K562 (cell line): ENCODE measurements around the gene MMP7. TPM values are rescaled to one million over a fixed set of nuclear protein-coding genes. Genes with fewer than 3 reads are reported as not detected.

Experiments used
- ATAC-seq: fragments of 200-7000 bp; cut with Tn5 transposase; 3 replicates; pipeline ENCODE4 v1.9.1; 2020; ENCODE audit warnings: moderate library complexity
- BruUV-seq: library from RNA; stranded (reverse); fragments of 400-500 nt; replicated peaks from 2 replicates; lab custom pipeline; 2021; lab: Mats Ljungman, UMichigan
- CTCF ChIA-PET: fragments of 300-600 bp; formaldehyde crosslinking; extraction: SDS; loops from one replicate; lab custom pipeline; 2021; ENCODE audit warnings: low intra/inter-chr PET ratio; lab: Yijun Ruan, JAX
- POLR2A ChIA-PET: fragments of 300-600, 350-650 bp; sonication (Branson Sonifier 250); formaldehyde crosslinking; extraction: SDS; loops from one replicate; lab custom pipeline; 2021; ENCODE audit warnings: antibody characterized with exemption, inconsistent platforms; lab: Yijun Ruan, JAX
- DNase-seq, 4 experiments: peaks; one replicate each; pipeline versions ENCODE4 v3.0.0 to v3.0.0-alpha.2; 2011 to 2018; ENCODE audit warnings: low spot score in 3 of 4, mixed read lengths in 3 of 4; ENCODE audit errors: extremely low read depth in 1 of 4
- FAIRE-seq: peaks from 2 replicates; lab custom pipeline; 2011; peaks lifted over from hg19 to GRCh38; lab: Jason Lieb, UNC
- H2AFZ ChIP-seq: 2 replicates; pipeline ENCODE4 v1.6.0; 2011; ENCODE audit warnings: low read depth, low read length, control low read depth, inconsistent platforms
- H3K27ac ChIP-seq: fragments of 200-600 bp; 3 replicates; pipeline ENCODE4 v1.8.0; 2011; ENCODE audit warnings: low read depth, mild to moderate bottlenecking, control low read depth, inconsistent platforms, low read length, moderate library complexity, mixed read lengths; ENCODE audit errors: extremely low read depth
- H3K27me3 ChIP-seq, 2 experiments: fragments of 300-600 bp in 1 of 2; 2 replicates in 1 of 2; 3 replicates in 1 of 2; pipeline versions ENCODE4 v1.6.0 to v1.8.0; 2011; ENCODE audit warnings: inconsistent platforms in 2 of 2, low read length in 2 of 2, mild to moderate bottlenecking in 1 of 2, mixed read lengths in 1 of 2, moderate library complexity in 1 of 2; ENCODE audit not compliant: control insufficient read depth in 2 of 2, insufficient read depth in 2 of 2
- H3K36me3 ChIP-seq: fragments of 300-600 bp; 3 replicates; pipeline ENCODE4 v1.8.0; 2011; ENCODE audit warnings: mild to moderate bottlenecking, low read length, inconsistent platforms; ENCODE audit not compliant: control insufficient read depth, insufficient read depth
- H3K4me1 ChIP-seq, 2 experiments: fragments of 200-600 bp in 1 of 2; replicated peaks in 1 of 2; 2 replicates in 1 of 2; 3 replicates in 1 of 2; pipeline versions ENCODE4 v1.5.1 to v1.8.0; 2011; ENCODE audit warnings: inconsistent platforms in 2 of 2, low read length in 2 of 2, mild to moderate bottlenecking in 1 of 2, mixed read lengths in 1 of 2, moderate library complexity in 1 of 2; ENCODE audit not compliant: control insufficient read depth in 2 of 2, insufficient read depth in 2 of 2
- H3K4me2 ChIP-seq: 2 replicates; pipeline ENCODE4 v1.6.1; 2011; ENCODE audit warnings: low read length, control low read depth, inconsistent platforms, mixed read lengths; ENCODE audit not compliant: insufficient read depth
- H3K4me3 ChIP-seq: fragments of 200-600 bp; sonication (generic), shearing (Covaris generic); 2 replicates; pipeline ENCODE4 v1.5.1; 2016; ENCODE audit warnings: control low read depth, inconsistent platforms
- H3K79me2 ChIP-seq: fragments of 200-600 bp; 3 replicates; pipeline ENCODE4 v1.8.0; 2011; ENCODE audit warnings: low read length, inconsistent platforms; ENCODE audit not compliant: control insufficient read depth, insufficient read depth
- H3K9ac ChIP-seq, 2 experiments: 2 replicates each; pipeline versions ENCODE4 v1.6.0 to v1.6.1; 2011; ENCODE audit warnings: low read depth in 2 of 2, low read length in 2 of 2, control low read depth in 1 of 2, inconsistent platforms in 1 of 2, mild to moderate bottlenecking in 1 of 2, mixed read lengths in 1 of 2; ENCODE audit not compliant: insufficient read depth in 1 of 2
- H3K9me1 ChIP-seq: one replicate; pipeline ENCODE4 v1.6.0; 2011; ENCODE audit warnings: inconsistent platforms, mild to moderate bottlenecking, low read length, moderate library complexity; ENCODE audit not compliant: control insufficient read depth, insufficient read depth
- H3K9me3 ChIP-seq: replicated peaks from 2 replicates; pipeline ENCODE4 v1.5.1; 2011; ENCODE audit warnings: low read depth, low read length, inconsistent platforms; ENCODE audit not compliant: control insufficient read depth, insufficient read depth
- H4K20me1 ChIP-seq: replicated peaks from 2 replicates; pipeline ENCODE4 v1.6.1; 2011; ENCODE audit warnings: low read length, inconsistent platforms, mixed read lengths; ENCODE audit not compliant: control insufficient read depth, insufficient read depth
- BCOR ChIP-seq: fragments of 450-650 bp; IDR thresholded peaks from 2 replicates; pipeline ENCODE4 v1.6.1; 2016
- HDAC2 ChIP-seq: fragments of 450-650 bp; IDR thresholded peaks from 2 replicates; pipeline ENCODE4 v1.6.1; 2016; ENCODE audit warnings: mild to moderate bottlenecking
- MED1 ChIP-seq: sonication (generic); formaldehyde crosslinking; IDR thresholded peaks from 2 replicates; pipeline ENCODE4 v1.8.1; 2023; ENCODE audit warnings: missing genetic modification reagents, borderline replicate concordance
- ZEB2 ChIP-seq: fragments of 450-650 bp; IDR thresholded peaks from 2 replicates; pipeline ENCODE4 v1.6.1; 2016
- ZKSCAN3 ChIP-seq: fragments of 250-450 bp; sonication (Bioruptor Pico); IDR thresholded peaks from 2 replicates; pipeline ENCODE4 v1.4.0; 2020
- ZNF197 ChIP-seq: fragments of 200-800 bp; sonication (Bioruptor generic); IDR thresholded peaks from 2 replicates; pipeline ENCODE4 v1.6.1; 2016; ENCODE audit warnings: low read depth, missing genetic modification characterization, missing compliant biosample characterization
- ZNF224 ChIP-seq: sonication (generic); formaldehyde crosslinking; IDR thresholded peaks from 2 replicates; pipeline ENCODE4 v1.8.0; 2022; ENCODE audit warnings: mild to moderate bottlenecking, missing genetic modification reagents
- WGBS: fragments of 100-300 bp; shearing (Covaris generic); methylation state at CpG from one replicate; pipeline ENCODE4 v1.1.6; 2016; ENCODE audit warnings: low coverage, mixed read lengths; ENCODE audit not compliant: insufficient coverage; ENCODE audit errors: missing lambda C conversion rate; 5-methylcytosine and 5-hydroxymethylcytosine counted together
- in situ Hi-C: fragments of 300-500 bp; cut with MboI; formaldehyde crosslinking; loops from 4 replicates; pipeline ENCODE4 v1.15.0; 2018; ENCODE audit warnings: inconsistent platforms, mixed read lengths
- intact Hi-C: fragments of 100-400 bp; cut with micrococcal nuclease; formaldehyde crosslinking; loops from 2 replicates; pipeline ENCODE4 v1.14.2; 2022
- polyA plus RNA-seq, 8 experiments: library from polyadenylated mRNA; depleted of rRNA in 4 of 8; stranded (reverse) in 5 of 8; unstranded in 3 of 8; fragments of >200 nt; fragmentation: Nextera tagmentation in 2 of 8; fragmentation: Illumina TruSeq in 1 of 8; extraction: Ambion mirVana in 2 of 8; extraction: Trizol in 1 of 8; gene quantifications; 2 replicates each; pipeline versions ENCODE4 v1.2.1 to v1.2.3, GENCODE V29; 2011 to 2014; ENCODE audit warnings: inconsistent platforms in 1 of 8, missing spikeins in 1 of 8
- total RNA-seq, 7 experiments: library from RNA; depleted of rRNA in 6 of 7; stranded (reverse); fragments of >200 nt in 6 of 7; fragmentation: Illumina TruSeq in 2 of 7; extraction: Trizol in 2 of 7; gene quantifications; 2 replicates each; pipeline versions ENCODE4 v1.2.1 to v1.2.3, GENCODE V29; 2011 to 2021; ENCODE audit warnings: low replicate concordance in 1 of 7
- TF ChIP-seq, protein P1 (sequence below), 2 experiments: IDR thresholded peaks; 2 replicates each; pipeline ENCODE4 v1.6.1; 2012; ENCODE audit warnings: improper control_type of control experiment in 2 of 2, low read depth in 2 of 2, low read length in 2 of 2, borderline replicate concordance in 1 of 2
- TF ChIP-seq, protein P2 (sequence below): sonication (generic); formaldehyde crosslinking; IDR thresholded peaks from 2 replicates; pipeline ENCODE4 v1.8.0; 2022; ENCODE audit warnings: mild to moderate bottlenecking, low read depth, missing genetic modification reagents

The MMP7 gene
- total and polyA plus RNA-seq, 9 of the 15 experiments (the other 6 are each of a cell fraction or from before 2014, with no cell fraction given) = 0.13 TPM; not detected in 8

DNA sequence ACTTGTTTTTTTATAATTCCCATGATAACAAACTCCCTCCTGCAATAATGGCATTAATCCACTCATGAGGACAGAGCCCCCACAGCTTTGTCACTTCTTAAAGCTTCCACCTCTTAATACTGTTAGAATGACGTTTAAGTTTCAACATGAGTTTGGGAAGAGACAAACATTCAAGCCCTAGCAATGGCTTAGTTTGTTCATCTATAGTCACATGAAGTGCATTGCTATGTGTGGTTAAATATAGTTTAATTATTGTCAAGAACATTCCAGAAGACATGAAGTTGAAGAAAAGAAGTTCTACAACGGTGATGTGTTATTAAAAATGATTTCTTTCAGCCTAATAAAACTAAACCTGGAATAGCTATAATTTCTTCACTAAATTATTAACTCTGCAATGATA lies 30.6 kb downstream of the MMP7 start:
- FAIRE-seq = no peak
- no peak overlapping the region for H3K4me2 ChIP-seq
- CTCF ChIA-PET = interaction anchor here (0.9 kb wide), 1 partner anchor 132 kb away, joined by 5 read pairs; no protein-coding TSS in a partner anchor
- TF ChIP-seq, protein P1, sequence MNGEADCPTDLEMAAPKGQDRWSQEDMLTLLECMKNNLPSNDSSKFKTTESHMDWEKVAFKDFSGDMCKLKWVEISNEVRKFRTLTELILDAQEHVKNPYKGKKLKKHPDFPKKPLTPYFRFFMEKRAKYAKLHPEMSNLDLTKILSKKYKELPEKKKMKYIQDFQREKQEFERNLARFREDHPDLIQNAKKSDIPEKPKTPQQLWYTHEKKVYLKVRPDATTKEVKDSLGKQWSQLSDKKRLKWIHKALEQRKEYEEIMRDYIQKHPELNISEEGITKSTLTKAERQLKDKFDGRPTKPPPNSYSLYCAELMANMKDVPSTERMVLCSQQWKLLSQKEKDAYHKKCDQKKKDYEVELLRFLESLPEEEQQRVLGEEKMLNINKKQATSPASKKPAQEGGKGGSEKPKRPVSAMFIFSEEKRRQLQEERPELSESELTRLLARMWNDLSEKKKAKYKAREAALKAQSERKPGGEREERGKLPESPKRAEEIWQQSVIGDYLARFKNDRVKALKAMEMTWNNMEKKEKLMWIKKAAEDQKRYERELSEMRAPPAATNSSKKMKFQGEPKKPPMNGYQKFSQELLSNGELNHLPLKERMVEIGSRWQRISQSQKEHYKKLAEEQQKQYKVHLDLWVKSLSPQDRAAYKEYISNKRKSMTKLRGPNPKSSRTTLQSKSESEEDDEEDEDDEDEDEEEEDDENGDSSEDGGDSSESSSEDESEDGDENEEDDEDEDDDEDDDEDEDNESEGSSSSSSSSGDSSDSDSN (IDR thresholded peaks at IDR 0.05; ENCODE audit: borderline replicate concordance in 1 of 2, low read depth in 2 of 2, low read length in 2 of 2) = no peak
- TF ChIP-seq ZNF197 (CRISPR knock-in tag) (no peak), BCOR (no peak), ZEB2 (no peak), ZNF224 (CRISPR knock-in tag) (no peak), HDAC2 (no peak), ZKSCAN3 (CRISPR knock-in tag) (no peak), MED1 (CRISPR knock-in tag) (no peak)
- TF ChIP-seq, protein P2, sequence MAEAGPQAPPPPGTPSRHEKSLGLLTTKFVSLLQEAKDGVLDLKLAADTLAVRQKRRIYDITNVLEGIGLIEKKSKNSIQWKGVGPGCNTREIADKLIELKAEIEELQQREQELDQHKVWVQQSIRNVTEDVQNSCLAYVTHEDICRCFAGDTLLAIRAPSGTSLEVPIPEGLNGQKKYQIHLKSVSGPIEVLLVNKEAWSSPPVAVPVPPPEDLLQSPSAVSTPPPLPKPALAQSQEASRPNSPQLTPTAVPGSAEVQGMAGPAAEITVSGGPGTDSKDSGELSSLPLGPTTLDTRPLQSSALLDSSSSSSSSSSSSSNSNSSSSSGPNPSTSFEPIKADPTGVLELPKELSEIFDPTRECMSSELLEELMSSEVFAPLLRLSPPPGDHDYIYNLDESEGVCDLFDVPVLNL (CRISPR knock-in tag) = no peak
- TF ChIP-seq, all 486 proteins: peak for 0
- Histone ChIP-seq H3K4me3 (no peak overlapping the region), H3K36me3 (no peaks in the 10 kb centered on the region), H3K27me3 (peaks cover 4% of the 10 kb centered on the region in 2 experiments; a peak in 2 of 5 replicates), H3K9me3 (no peaks in the 10 kb centered on the region), H4K20me1 (no peaks in the 10 kb centered on the region), H3K4me1 (no peaks in the 10 kb centered on the region), H3K9me1 (no peaks in the 10 kb centered on the region), H2AFZ (no peak overlapping the region), H3K79me2 (no peaks in the 10 kb centered on the region), H3K9ac (no peak overlapping the region), H3K27ac (no peak overlapping the region)
- DNase-seq = no peak
- in situ Hi-C loops = loop anchor here (5.0 to 10.0 kb wide), 3 partner anchors 105 to 215 kb away; no protein-coding TSS in a partner anchor
- 4% methylated on average over 2 of the region's 2 CpGs for WGBS
- BruUV-seq = no TSS peak
- no peak for ATAC-seq
- POLR2A ChIA-PET = interaction anchor here (0.8 kb wide), 1 partner anchor 19 kb away, joined by 3 read pairs; no protein-coding TSS in a partner anchor
- intact Hi-C loops = loop anchor here (5.0 kb wide), 3 partner anchors 112 to 638 kb away; no protein-coding TSS in a partner anchor
